Activated CD4-positive, alpha-beta T cell treated with anti-CD3 and anti-CD28 coated beads, Interleukin-2, amount 10 ng/mL, durations not matched to agents 7 days and 5 days (primary cell): ENCODE data around the gene C19orf73. TPM values are rescaled to one million over a fixed set of nuclear protein-coding genes. Genes with fewer than 3 reads are reported as not detected.
"Not testable (repeated sequence)": the region's sequence is repeated elsewhere in the genome, so short reads cannot be mapped to it uniquely, and the experiment has no call there.

Experiments
- CTCF ChIA-PET: fragments of 350-600 bp; sonication (Branson Sonifier 250); formaldehyde crosslinking; loops from one replicate; lab custom pipeline; 2021; ENCODE audit warnings: antibody characterized with exemption; lab: Charles Lee
- POLR2A ChIA-PET: fragments of 350-600 bp; sonication (Branson Sonifier 250); formaldehyde crosslinking; loops from one replicate; lab custom pipeline; 2021; ENCODE audit warnings: antibody characterized with exemption; lab: Charles Lee
- DNase-seq: peaks from one replicate; pipeline ENCODE4 v3.0.0-alpha.2; 2020
- H3K27ac Mint-ChIP-seq: one replicate; pipeline ENCODE4 v1.8.0; 2021; ENCODE audit warnings: mild to moderate bottlenecking, moderate library complexity, mixed read lengths
- H3K27me3 Mint-ChIP-seq: one replicate; pipeline ENCODE4 v1.8.0; 2021; ENCODE audit warnings: mixed read lengths
- H3K36me3 Mint-ChIP-seq: one replicate; pipeline ENCODE4 v1.8.0; 2021; ENCODE audit warnings: low read depth, mixed read lengths
- H3K4me1 Mint-ChIP-seq: one replicate; pipeline ENCODE4 v1.8.0; 2021; ENCODE audit warnings: mixed read lengths
- H3K4me3 Mint-ChIP-seq: one replicate; pipeline ENCODE4 v1.8.0; 2021; ENCODE audit warnings: mild to moderate bottlenecking, moderate library complexity, mixed read lengths
- H3K9me3 Mint-ChIP-seq: one replicate; pipeline ENCODE4 v1.8.0; 2021; ENCODE audit warnings: mixed read lengths
- total RNA-seq, 2 experiments: library from RNA; stranded (reverse); gene quantifications; one replicate each; pipeline ENCODE4 v1.2.3, GENCODE V29; 2021

The C19orf73 gene
- total RNA-seq, 2 experiments from 2014 or later: 1.0 to 1.3 TPM

DNA sequence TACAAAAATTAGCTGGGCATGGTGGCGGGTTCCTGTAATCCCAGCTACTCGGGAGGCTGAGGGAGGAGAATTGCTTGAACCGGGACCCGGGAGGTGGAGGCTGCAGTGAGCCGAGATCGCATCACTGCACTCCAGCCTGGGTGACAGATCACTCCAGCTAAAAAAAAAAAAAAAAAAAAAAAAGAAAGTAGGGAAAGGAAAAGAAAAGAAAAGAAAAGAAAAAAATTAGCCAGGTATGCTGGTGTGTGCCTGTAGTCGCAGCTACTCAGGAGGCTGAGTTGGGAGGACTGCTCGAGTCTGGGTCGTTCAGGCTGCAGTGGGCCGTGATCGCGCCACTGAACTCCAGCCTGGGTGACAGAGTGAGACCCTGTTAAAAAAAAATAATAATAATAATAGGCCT is 8.3 kb upstream of the C19orf73 start:
- H3K27me3 Mint-ChIP-seq, H3K9me3 Mint-ChIP-seq, DNase-seq, POLR2A ChIA-PET, H3K4me3 Mint-ChIP-seq, H3K27ac Mint-ChIP-seq, H3K36me3 Mint-ChIP-seq: not testable (repeated sequence)
- peaks cover 13% of the 10 kb centered on the region for H3K4me1 Mint-ChIP-seq
- CTCF ChIA-PET: interaction anchor here (0.6 to 3.2 kb wide), 6 partner anchors 9 to 157 kb away, joined by 3 to 24 read pairs (median 8); partner anchors contain the start of gene LIN7B

GRCh38 chr19:49126575-49126974 is 7.6 kb upstream of the C19orf73 start:
- CTCF ChIA-PET: no interaction called here
- H3K9me3 Mint-ChIP-seq: no peaks in the 10 kb centered on the region
- H3K36me3 Mint-ChIP-seq: no peaks in the 10 kb centered on the region
- POLR2A ChIA-PET: no interaction called here
- no peak for DNase-seq
- peaks cover 13% of the 10 kb centered on the region for H3K4me1 Mint-ChIP-seq
- H3K27ac Mint-ChIP-seq: no peak overlapping the region
- no peak overlapping the region for H3K4me3 Mint-ChIP-seq
- peaks cover 7% of the 10 kb centered on the region for H3K27me3 Mint-ChIP-seq

DNA sequence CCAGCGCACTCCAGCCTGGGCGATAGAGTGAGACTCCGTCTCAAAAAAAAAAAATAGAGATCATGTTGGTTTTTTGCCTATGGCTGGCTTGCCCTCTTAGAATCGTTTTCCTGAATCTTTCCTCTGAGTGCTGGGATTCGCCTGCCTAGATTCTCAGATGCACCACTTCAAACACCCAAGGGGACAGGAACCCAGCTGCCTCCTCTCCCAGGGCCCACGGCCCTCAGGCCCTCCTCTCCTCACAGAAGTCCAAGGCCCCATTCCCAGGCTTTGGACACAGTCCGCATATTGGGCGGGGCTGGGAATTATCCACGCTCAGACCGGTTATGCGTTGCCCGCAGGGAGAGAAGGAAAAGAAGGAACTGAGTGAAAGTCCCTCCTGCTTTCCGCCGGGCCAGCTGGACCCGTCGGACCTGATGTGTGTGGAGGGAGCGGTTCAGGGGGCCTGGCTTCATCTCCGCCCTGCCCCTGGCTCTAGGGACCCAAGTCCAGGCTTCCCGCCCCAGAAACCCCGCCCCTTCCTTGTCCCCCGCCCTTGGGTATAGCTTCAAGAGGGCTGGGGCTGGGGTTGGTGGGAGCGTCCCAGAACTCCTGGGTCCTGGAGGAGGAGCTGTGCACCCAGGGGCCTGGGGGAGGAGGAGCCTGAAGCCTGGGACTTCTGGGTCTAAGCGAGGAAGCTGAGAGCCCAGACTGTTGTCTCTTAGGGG is 6.2 kb upstream of the C19orf73 start:
- H3K4me1 Mint-ChIP-seq: peaks cover 19% of the 10 kb centered on the region
- peaks cover 16% of the 10 kb centered on the region for H3K27me3 Mint-ChIP-seq
- H3K36me3 Mint-ChIP-seq: no peaks in the 10 kb centered on the region
- H3K9me3 Mint-ChIP-seq: no peaks in the 10 kb centered on the region
- DNase-seq: no peak
- H3K27ac Mint-ChIP-seq: no peak overlapping the region
- no peak overlapping the region for H3K4me3 Mint-ChIP-seq
- ChIA-PET POLR2A (no interaction called here), CTCF (interaction anchor here (0.7 to 1.7 kb wide), 2 partner anchors 27 to 126 kb away, joined by 3 to 7 read pairs; no protein-coding TSS in a partner anchor)

GRCh38 chr19:49123285-49123684 is 4.3 kb upstream of the C19orf73 start:
- H3K36me3 Mint-ChIP-seq, DNase-seq, H3K9me3 Mint-ChIP-seq, POLR2A ChIA-PET, H3K27ac Mint-ChIP-seq, H3K4me3 Mint-ChIP-seq: not testable (repeated sequence)
- peaks cover 16% of the 10 kb centered on the region for H3K27me3 Mint-ChIP-seq
- peaks cover 15% of the 10 kb centered on the region for H3K4me1 Mint-ChIP-seq
- CTCF ChIA-PET: interaction anchor here (1.5 kb wide), 1 partner anchor 27 kb away, joined by 3 read pairs; no protein-coding TSS in a partner anchor

- POLR2A ChIA-PET, H3K9me3 Mint-ChIP-seq, DNase-seq, H3K4me3 Mint-ChIP-seq, CTCF ChIA-PET, H3K27ac Mint-ChIP-seq, H3K36me3 Mint-ChIP-seq: not testable (repeated sequence)
- H3K4me1 Mint-ChIP-seq: peaks cover 19% of the 10 kb centered on the region
- peaks cover 16% of the 10 kb centered on the region for H3K27me3 Mint-ChIP-seq
Measured at GRCh38 chr19:49121841-49122240, 2.9 kb upstream of the C19orf73 start.

- Mint-ChIP-seq H3K36me3 (no peaks in the 10 kb centered on the region), H3K27me3 (peaks cover 16% of the 10 kb centered on the region), H3K9me3 (no peaks in the 10 kb centered on the region), H3K4me1 (peaks cover 22% of the 10 kb centered on the region), H3K27ac (no peak overlapping the region), H3K4me3 (peak overlapping the region; percentile 62)
- ChIA-PET CTCF (interaction anchor here (0.6 to 2.1 kb wide), 6 partner anchors 11 to 948 kb away, joined by 3 to 6 read pairs (median 4); partner anchors contain the start of gene RUVBL2), POLR2A (no interaction called here)
- DNase-seq: no peak
Measured at GRCh38 chr19:49120868-49121267, 1.9 kb upstream of the C19orf73 start.

GRCh38 chr19:49120325-49120683 is 1.4 kb upstream of the C19orf73 start:
- DNase-seq: no peak
- Mint-ChIP-seq H3K27me3 (peaks cover 16% of the 10 kb centered on the region), H3K9me3 (no peaks in the 10 kb centered on the region), H3K4me3 (peak overlapping the region; percentile 62), H3K36me3 (no peaks in the 10 kb centered on the region), H3K27ac (no peak overlapping the region), H3K4me1 (peaks cover 22% of the 10 kb centered on the region)
- POLR2A ChIA-PET: no interaction called here
- CTCF ChIA-PET: interaction anchor here (0.6 to 2.1 kb wide), 6 partner anchors 12 to 949 kb away, joined by 3 to 6 read pairs (median 4); partner anchors contain the start of gene RUVBL2

GRCh38 chr19:49119411-49120324 is 725 bp upstream of the C19orf73 start, which contains the start of gene PPFIA3:
Gene PPFIA3 (plus strand): TSS chr19:49119544. CDS start chr19:49127874, 8,330 bp downstream.
- H3K4me1 Mint-ChIP-seq: peaks cover 27% of the 10 kb centered on the region
- peaks cover 16% of the 10 kb centered on the region for H3K27me3 Mint-ChIP-seq
- no peaks in the 10 kb centered on the region for H3K36me3 Mint-ChIP-seq
- DNase-seq: no peak
- ChIA-PET POLR2A (no interaction called here), CTCF (interaction anchor here (0.7 to 2.1 kb wide), 4 partner anchors 12 to 30 kb away, joined by 3 to 6 read pairs (median 4); no protein-coding TSS in a partner anchor)
- peak within 1 kb of the TSS; percentile 82 for H3K4me3 Mint-ChIP-seq
- no peaks in the 10 kb centered on the region for H3K9me3 Mint-ChIP-seq
- H3K27ac Mint-ChIP-seq: peak within 1 kb of the TSS; percentile 86

DNA sequence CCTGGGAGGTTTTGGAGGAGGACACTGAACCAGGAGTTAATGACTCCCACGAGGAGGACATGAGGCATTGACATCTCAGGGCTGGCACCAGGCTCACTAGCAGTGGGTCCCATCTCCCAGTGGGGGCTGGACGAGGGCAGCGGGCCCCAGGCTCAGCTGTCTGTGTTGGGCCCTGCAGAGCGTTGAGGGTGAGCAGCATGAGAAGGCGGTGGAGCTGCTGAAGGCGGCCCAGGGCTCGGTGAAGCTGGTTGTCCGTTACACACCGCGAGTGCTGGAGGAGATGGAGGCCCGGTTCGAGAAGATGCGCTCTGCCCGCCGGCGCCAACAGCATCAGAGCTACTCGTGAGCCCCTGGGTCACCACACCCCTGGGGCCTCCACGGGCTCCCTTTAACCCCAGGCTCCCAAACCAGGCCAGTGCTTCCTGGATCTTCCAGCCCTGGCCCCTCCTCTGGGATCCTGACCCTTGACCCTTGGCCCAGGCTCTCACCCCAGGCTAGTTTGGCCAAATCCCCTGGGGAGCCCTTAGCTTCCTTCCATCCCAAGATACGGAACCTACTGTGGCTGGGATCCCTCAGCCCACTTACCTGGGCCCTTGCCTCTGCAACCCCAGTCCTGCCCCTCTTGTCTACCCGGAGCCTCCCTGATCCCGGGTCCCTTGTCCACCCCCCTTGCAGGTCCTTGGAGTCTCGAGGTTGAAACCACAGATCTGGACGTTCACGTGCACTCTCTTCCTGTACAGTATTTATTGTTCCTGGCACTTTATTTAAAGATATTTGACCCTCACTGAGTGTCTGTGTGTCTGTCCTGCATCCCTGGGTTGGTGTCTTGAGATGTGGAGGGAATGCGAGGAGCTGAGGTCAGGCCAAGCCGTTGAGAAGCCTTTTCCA is 1.0 kb downstream of the C19orf73 start:
- Mint-ChIP-seq H3K4me3 (peak overlapping the region; percentile 82), H3K27ac (peak overlapping the region; percentile 86), H3K4me1 (peaks cover 35% of the 10 kb centered on the region), H3K27me3 (peaks cover 12% of the 10 kb centered on the region), H3K36me3 (no peaks in the 10 kb centered on the region), H3K9me3 (no peaks in the 10 kb centered on the region)
- POLR2A ChIA-PET: no interaction called here
- DNase-seq: no peak
- CTCF ChIA-PET: interaction anchor here (1.4 to 2.0 kb wide), 4 partner anchors 12 to 125 kb away, joined by 5 to 9 read pairs (median 8); partner anchors contain the start of genes GYS1 and RUVBL2

DNA sequence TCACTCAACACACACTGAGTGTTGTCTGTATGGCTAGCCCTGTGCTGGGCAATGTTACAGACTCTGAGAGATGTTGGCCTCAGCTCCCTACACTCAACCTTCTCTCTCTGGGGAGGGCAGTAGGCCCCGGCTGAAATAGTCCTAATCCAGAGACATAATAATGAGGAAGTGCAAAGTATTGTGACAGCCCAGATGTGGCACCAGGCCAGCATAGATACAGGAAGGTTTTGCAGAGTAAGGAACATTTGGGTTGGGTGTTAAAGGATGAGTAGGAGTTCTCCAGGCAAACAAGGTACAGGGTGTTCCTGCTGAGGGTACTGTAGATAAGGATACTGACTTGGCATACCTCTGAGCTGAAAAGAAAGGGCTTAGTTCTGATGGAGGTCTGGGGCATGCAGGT is 2.4 kb downstream of the C19orf73 start:
- DNase-seq: no peak
- Mint-ChIP-seq H3K9me3 (no peaks in the 10 kb centered on the region), H3K4me1 (peaks cover 35% of the 10 kb centered on the region), H3K36me3 (no peaks in the 10 kb centered on the region), H3K27ac (peak overlapping the region; percentile 0), H3K27me3 (peaks cover 9% of the 10 kb centered on the region), H3K4me3 (peak overlapping the region; percentile 72)
- ChIA-PET CTCF (interaction anchor here (1.1 to 2.0 kb wide), 3 partner anchors 10 to 18 kb away, joined by 3 to 9 read pairs (median 7); no protein-coding TSS in a partner anchor), POLR2A (no interaction called here)

- Mint-ChIP-seq H3K36me3 (no peaks in the 10 kb centered on the region), H3K4me1 (peaks cover 31% of the 10 kb centered on the region), H3K9me3 (no peaks in the 10 kb centered on the region), H3K27ac (peak overlapping the region; percentile 13), H3K4me3 (peak overlapping the region; percentile 72), H3K27me3 (no peaks in the 10 kb centered on the region)
- peak; percentile 54 for DNase-seq
- CTCF ChIA-PET: interaction anchor here (0.8 to 3.1 kb wide), 21 partner anchors 10 to 121 kb away, joined by 3 to 24 read pairs (median 4); partner anchors contain the start of genes CGB7, GYS1 and RUVBL2
- POLR2A ChIA-PET: no interaction called here
Measured at GRCh38 chr19:49114630-49115363, 4.1 kb downstream of the C19orf73 start.
